Amniotic stem cell (primary cell): ENCODE measurements around the gene TTLL10.

ENCODE experiments used
- DNase-seq: peaks from one replicate; lab custom pipeline; 2025; lab: John Stamatoyannopoulos, UW

The TTLL10 gene

GRCh38 chr1:1236945-1237873 is 63.5 kb downstream of the TTLL10 start:
- DNase-seq = no peak

DNA sequence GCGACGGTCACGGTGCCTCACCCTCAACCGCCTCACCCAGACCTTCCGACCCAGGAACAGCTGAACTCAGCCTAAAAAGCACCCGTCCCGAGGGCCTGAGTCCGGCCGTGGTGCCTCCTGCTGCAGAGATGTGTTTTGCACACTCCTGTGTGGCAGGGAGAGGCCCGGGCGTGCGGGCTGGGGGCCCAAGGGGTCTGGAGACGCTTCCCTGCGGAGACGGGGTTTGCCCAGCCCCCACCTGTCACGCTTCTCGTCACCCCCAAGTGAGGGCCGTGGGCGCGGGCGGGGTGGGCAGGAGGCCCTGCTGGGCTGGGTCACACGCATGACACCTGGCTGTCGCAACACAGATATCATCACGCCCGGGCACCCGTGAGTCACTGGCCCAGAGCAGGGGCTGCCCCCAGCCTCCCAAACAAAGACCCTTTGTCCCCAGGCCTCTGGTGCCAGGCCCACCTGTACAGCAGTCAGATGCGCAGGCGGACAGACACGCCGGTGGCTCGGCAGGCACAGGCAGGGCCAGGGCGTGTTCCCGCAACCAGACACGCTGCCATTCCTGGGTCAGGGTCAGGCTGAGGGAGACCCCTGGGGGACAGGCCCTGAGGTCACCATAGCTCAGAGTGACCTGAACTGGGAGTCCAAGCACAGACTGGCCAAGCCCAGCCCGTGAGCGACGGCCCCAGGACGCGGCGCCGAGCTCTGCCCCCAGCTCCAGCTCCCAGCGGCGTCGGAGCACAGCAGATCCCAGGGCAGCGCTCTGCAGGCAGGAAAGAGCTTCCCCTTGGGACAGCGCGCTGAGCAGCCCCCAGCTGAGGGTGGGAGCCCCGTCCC is 64.4 kb downstream of the TTLL10 start:
- DNase-seq = no peak

DNA sequence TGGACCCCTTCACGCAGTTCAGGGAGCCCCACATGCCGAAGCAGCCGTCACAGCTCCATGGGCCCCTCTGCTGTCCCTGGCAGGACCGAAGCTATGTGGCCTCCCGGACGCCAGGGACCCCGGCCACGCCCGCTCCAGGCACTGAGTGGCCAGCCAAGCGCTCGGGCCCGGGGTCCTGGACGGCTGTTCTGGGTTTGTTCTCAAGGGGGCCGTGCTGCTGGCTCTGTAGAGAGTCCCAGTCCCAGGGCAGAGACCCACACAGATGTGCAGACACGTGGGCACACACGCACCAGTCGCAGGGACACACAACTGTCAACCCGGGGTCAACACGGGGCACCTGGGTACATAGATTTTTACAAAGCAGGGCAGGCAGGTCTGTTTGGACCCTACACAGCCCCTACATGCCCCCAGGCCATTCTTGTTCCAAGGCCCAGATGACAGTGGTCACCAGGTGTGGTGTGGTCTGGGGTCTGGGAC is 65.1 kb downstream of the TTLL10 start:
- DNase-seq = no peak

- DNase-seq = no peak
These were observed 65.5 kb downstream of the TTLL10 start for GRCh38 chr1:1239227-1239613.

- DNase-seq = no peak
These were observed 66.1 kb downstream of the TTLL10 start for GRCh38 chr1:1239614-1240347.

GRCh38 chr1:1240348-1240732 is 66.7 kb downstream of the TTLL10 start:
- DNase-seq = no peak

DNA sequence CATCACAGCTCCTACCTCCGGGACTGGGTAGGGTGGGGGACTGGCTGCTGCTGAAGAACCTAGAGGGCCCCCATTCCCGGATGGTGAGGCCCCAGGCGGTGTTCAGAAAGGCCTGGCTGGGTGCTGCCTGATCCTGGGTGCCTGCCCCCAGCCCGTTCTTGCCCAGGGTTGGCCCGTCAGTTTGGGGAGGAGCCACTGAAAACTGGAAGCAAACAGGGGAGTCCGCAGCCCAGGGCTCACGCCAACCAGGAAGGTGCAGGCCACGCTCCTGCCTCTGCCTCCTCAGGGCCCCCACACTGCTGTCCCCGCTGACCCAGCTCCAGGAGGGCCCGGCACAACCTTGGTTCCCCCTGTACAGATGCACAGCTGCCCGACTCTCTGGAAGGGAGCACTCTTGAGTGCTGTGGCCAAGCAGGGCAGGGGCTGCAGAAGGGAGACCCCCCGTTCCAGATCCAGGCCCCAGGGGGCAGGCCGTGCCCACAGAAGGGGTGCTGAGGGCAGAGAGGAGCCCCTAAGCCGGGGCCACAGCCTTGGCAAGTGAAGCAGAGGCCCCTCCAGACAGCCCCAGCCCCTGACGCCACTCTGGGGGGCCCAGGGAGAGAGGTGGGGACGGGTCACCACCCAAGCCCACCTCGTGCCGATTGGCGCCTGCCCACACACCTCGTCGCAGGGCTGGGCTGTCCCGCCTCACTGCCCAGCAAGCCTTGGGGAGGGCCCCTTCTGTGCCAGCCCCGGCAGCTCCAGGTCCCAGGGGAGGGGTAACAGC is 67.3 kb downstream of the TTLL10 start:
- DNase-seq = no peak

DNA sequence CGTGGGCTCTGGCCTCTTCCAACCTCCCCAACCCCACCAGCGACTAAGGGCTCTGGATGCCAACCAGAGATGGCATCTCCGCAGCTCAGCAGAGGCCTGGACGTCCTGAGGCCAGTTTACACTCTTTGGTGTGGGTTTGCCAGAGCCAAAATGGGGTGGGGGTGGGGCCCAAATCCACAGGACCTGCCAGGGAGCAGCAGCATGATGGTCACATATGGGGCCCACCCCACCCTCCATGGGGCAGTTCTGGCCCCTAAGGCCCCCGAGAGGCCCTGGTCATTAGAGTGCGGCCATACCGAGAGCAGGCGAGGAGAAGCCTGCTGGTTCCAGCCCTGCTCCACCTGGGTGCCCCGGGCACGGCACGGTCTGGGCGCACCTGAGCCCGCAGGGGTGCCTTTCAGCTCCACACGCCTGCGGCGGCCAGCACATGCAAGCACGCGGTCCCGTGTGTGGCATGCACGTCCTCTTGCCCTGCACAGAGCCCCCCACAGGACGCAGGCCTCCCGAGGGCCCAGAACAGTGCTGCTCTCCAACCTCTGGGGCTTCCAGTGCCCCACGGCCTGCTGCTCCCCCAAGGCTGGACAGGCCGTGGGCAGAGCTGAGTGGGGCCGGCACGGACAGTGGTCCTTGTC is 68.0 kb downstream of the TTLL10 start:
- DNase-seq = no peak

GRCh38 chr1:1242461-1243265 is 69.0 kb downstream of the TTLL10 start:
- no peak for DNase-seq

DNA sequence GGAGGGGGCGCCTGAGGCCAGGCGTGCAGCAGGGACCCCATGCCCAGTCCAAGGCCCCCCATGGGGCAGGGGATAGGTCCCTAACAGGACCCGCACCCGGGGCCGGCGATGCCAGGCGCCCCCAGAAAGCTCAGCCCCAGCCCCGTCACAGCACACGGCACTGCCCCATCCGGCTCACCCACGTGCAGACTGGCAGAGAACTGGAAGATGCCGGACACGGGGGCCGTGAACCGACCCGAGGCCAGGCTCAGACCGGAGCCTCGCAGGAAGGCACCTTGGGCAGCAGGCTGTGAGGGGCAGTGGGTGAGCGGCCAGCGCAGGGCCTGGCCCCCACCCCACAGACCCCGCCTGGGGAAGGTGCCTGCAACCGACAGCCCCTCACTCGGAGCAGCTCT is 69.6 kb downstream of the TTLL10 start:
- no peak for DNase-seq

DNA sequence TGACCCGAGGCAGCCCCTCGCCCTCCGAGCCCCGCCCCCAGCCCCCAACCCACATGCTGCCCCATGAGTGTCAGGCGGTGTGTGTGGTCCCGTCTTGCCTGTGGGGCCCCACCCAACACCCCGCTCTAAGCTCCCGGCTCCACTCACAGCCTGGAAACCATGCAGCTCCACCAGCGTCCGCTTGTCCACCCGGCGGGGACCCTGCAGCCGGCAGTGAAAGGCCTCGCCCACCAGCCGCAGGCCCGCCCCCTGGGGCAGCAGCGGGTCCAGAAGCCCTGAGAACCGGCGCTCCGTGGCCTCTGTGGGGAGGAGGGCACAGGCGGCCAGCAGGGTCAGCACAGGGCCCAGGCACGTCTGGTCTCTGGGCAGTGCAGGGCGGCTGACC is 70.1 kb downstream of the TTLL10 start:
- DNase-seq = no peak

DNA sequence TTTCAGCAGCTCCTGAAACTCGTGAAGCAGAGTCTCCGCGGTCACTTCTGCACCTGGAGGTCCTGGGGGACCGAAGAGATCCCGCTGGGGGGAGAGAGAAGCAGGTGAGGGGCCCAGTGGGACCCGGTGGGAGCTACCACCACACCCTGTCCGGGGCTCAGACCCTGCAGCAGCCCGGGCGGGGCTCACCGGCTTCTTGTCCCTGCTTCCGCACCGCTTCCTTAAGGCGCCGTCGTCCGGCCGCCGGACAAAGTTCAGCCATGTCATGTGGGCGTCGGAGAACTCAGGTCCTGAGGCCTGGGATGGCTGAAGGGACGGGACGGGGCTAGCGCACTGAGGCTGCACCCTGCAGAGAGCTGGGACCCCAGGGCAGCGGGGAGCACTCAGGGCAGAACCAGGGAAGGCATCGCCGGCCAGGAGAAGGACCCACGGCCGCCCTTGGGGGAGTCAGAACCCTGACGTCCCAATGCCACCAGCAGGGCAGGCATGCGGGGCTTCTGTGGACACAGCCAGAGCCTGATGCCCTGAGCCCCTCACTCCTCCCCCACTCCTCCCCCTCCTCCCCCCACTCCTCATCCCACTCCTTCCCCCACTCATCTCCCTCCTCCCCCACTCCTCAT is 70.6 kb downstream of the TTLL10 start:
- DNase-seq = no peak

GRCh38 chr1:1245178-1245816 is 71.6 kb downstream of the TTLL10 start:
- DNase-seq = no peak

GRCh38 chr1:1245817-1246576 is 72.3 kb downstream of the TTLL10 start:
- no peak for DNase-seq

DNA sequence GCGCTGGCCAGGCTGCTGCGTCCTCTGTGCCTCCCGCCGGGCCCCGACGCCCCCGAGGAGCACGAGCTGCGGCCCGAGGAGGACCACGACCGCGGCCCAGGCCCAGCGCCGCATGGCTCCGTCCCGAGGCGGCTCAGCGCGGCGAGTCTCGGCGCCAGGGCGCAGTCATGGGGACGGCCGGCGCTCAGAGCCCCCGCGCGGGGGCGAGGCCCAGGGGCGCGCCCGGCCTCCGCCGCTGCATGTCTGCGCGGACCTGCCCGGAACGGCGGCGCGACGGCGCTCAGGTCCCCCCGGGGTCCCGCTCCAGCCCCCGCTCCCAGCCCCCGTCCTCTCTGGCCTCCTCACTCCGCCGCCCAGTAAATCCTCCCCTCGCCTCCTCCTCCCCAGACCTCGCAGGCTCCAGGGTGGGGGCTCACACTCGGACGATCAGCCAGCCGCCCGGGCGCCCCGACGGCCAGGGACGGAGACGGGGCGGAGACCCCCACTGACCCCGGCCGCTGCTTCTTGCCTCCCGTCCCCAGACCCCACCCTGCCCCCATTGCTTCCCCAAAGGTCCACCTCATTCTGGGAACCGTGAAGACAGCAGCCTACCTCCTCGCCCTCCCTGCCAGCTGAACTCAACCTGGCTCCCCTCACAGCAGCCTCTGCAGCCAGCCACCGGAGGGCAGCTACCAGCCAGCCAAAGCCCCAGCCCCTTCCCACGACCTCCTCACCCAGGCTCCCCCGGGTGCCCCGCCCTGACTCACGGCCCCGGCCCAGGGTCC is 73.1 kb downstream of the TTLL10 start, which contains the start of gene C1QTNF12:
Gene C1QTNF12, minus strand, starts transcription at position 146 of the 764 bp plus-strand sequence. Its CDS starts 32 bp downstream, at position 114.
- DNase-seq = no peak

GRCh38 chr1:1247341-1247913 is 73.7 kb downstream of the TTLL10 start:
- no peak for DNase-seq
